HG03097 (cell line): ENCODE data around the gene ZEB2.
A peak's percentile ranks its signal among the peaks of the same experiment; 100 is the strongest.

Experiments
- ATAC-seq: cut with Tn5 transposase; IDR thresholded peaks from one replicate; pipeline ENCODE4 v1.9.1; 2021; ENCODE audit not compliant: unreplicated experiment, low FRiP score

Gene ZEB2

GRCh38 chr2:144431392-144431783, 88.5 kb downstream of the ZEB2 start:
- ATAC-seq, result no peak

- no peak for ATAC-seq
Observed at GRCh38 chr2:144430722-144431391, 89.1 kb downstream of the ZEB2 start.

GRCh38 chr2:144429396-144430112, 90.4 kb downstream of the ZEB2 start:
- no peak for ATAC-seq

GRCh38 chr2:144426981-144427479, 92.9 kb downstream of the ZEB2 start:
- ATAC-seq, result no peak

- no peak for ATAC-seq
Observed at GRCh38 chr2:144426355-144426754, 93.6 kb downstream of the ZEB2 start.

- no peak for ATAC-seq
Observed at GRCh38 chr2:144424559-144425240, 95.2 kb downstream of the ZEB2 start.

- ATAC-seq, result no peak
Observed at GRCh38 chr2:144421606-144422510, 98.1 kb downstream of the ZEB2 start.

- no peak for ATAC-seq
Observed at GRCh38 chr2:144419218-144419617, 100.7 kb downstream of the ZEB2 start.

GRCh38 chr2:144415386-144415785, 104.5 kb downstream of the ZEB2 start:
- no peak for ATAC-seq

- peak; percentile 50 for ATAC-seq
Observed at GRCh38 chr2:144414324-144414845, 105.5 kb downstream of the ZEB2 start.

- no peak for ATAC-seq
Observed at GRCh38 chr2:144412709-144413108, 107.2 kb downstream of the ZEB2 start.

- ATAC-seq, result no peak
Observed at GRCh38 chr2:144411473-144411872, 108.4 kb downstream of the ZEB2 start.

GRCh38 chr2:144409241-144409640, 110.7 kb downstream of the ZEB2 start:
- no peak for ATAC-seq

GRCh38 chr2:144407262-144407661, 112.7 kb downstream of the ZEB2 start:
- no peak for ATAC-seq

- no peak for ATAC-seq
Observed at GRCh38 chr2:144405982-144406788, 113.7 kb downstream of the ZEB2 start.

- no peak for ATAC-seq
Observed at GRCh38 chr2:144405321-144405720, 114.6 kb downstream of the ZEB2 start.

GRCh38 chr2:144404586-144405314, 115.2 kb downstream of the ZEB2 start:
- ATAC-seq, result no peak

GRCh38 chr2:144403933-144404332, 116.0 kb downstream of the ZEB2 start:
- ATAC-seq, result no peak

- no peak for ATAC-seq
Observed at GRCh38 chr2:144402251-144402650, 117.7 kb downstream of the ZEB2 start.
